Nephron (organoid): ENCODE measurements around the gene NSD1.

Experiments
- H3K27ac Mint-ChIP-seq, 3 experiments: 2 replicates each; pipeline ENCODE4 v1.8.0; 2020; ENCODE audit warnings: mixed read lengths in 3 of 3, mild to moderate bottlenecking in 2 of 3, moderate library complexity in 1 of 3
- H3K27me3 Mint-ChIP-seq: 2 replicates; pipeline ENCODE4 v1.8.0; 2021; ENCODE audit warnings: low read depth, mild to moderate bottlenecking, moderate library complexity, mixed read lengths
- H3K36me3 Mint-ChIP-seq: 2 replicates; pipeline ENCODE4 v1.8.0; 2020; ENCODE audit warnings: low read depth, mixed read lengths
- H3K4me1 Mint-ChIP-seq: 2 replicates; pipeline ENCODE4 v1.8.0; 2020; ENCODE audit warnings: mixed read lengths
- H3K4me3 Mint-ChIP-seq, 3 experiments: 2 replicates each; pipeline ENCODE4 v1.8.0; 2020; ENCODE audit warnings: mild to moderate bottlenecking in 3 of 3, mixed read lengths in 3 of 3, moderate library complexity in 2 of 3
- H3K9me3 Mint-ChIP-seq: 2 replicates; pipeline ENCODE4 v1.8.0; 2020; ENCODE audit warnings: mixed read lengths
- CTCF ChIP-seq, 3 experiments: fragments of 200-600 bp; sonication (generic); IDR thresholded peaks; one replicate each; pipeline ENCODE4 v1.5.0; 2021; ENCODE audit warnings: antibody characterized with exemption in 3 of 3; ENCODE audit not compliant: unreplicated experiment in 3 of 3

Gene NSD1

DNA sequence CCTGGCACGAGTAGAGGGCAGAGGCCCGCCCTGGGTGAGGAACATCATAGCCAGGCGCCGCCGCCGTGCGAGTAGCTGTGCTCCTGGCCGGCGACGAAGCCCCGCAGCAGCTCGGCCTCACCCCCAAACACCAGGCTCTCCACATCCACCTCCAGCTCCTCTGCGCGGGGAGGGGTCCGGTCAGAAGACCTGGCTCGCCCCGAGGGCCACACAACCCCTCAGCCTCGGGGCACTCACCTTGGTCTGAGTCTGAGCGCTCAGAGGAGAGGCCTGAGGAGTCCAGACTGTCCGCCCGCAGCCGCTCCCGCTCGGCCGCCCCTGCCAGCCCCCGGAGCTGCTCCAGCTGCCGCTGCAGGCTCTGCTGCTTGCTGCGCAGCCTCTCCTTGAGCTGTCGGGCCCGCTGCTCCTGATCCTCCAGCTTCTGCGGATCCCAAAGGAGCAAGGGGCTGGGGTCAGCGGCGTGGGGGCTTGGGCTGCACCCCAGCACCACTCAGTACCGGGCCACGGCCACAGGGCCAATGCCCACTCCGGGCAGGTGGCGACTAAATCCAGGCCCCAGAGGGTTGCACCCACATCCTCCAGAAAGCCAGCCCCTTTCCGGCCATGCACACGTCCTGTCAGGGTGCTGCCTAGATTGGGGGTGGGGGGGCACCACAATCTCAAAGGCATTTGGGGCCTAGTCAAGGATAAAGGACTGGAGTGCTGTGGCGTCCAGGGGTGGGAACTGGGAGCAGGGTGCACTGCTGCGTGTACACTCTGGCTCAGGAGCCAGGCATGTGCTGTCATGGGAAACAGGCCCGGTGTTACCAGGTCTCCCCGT is 174.2 kb downstream of the NSD1 start:
- no peak for TF ChIP-seq CTCF (IDR thresholded peaks at IDR 0.05; ENCODE audit: unreplicated experiment in 3 of 3)
- H3K27me3 Mint-ChIP-seq: no peaks in the 10 kb centered on the region
- no peaks in the 10 kb centered on the region for H3K9me3 Mint-ChIP-seq
- no peak overlapping the region for H3K4me3 Mint-ChIP-seq
- H3K4me1 Mint-ChIP-seq: peaks cover 45% of the 10 kb centered on the region
- no peak overlapping the region for H3K27ac Mint-ChIP-seq
- H3K36me3 Mint-ChIP-seq: peaks cover 25% of the 10 kb centered on the region

GRCh38 chr5:177308740-177309139 is 175.2 kb downstream of the NSD1 start:
- Mint-ChIP-seq H3K4me1 (peaks cover 45% of the 10 kb centered on the region), H3K27me3 (no peaks in the 10 kb centered on the region), H3K27ac (peak overlapping the region in 1 of 3 experiments; percentile 8), H3K4me3 (peak overlapping the region; percentile 52 to 85 (median 79)), H3K9me3 (no peaks in the 10 kb centered on the region), H3K36me3 (peaks cover 25% of the 10 kb centered on the region)
- TF ChIP-seq CTCF (IDR thresholded peaks at IDR 0.05; ENCODE audit: unreplicated experiment in 3 of 3): no peak

DNA sequence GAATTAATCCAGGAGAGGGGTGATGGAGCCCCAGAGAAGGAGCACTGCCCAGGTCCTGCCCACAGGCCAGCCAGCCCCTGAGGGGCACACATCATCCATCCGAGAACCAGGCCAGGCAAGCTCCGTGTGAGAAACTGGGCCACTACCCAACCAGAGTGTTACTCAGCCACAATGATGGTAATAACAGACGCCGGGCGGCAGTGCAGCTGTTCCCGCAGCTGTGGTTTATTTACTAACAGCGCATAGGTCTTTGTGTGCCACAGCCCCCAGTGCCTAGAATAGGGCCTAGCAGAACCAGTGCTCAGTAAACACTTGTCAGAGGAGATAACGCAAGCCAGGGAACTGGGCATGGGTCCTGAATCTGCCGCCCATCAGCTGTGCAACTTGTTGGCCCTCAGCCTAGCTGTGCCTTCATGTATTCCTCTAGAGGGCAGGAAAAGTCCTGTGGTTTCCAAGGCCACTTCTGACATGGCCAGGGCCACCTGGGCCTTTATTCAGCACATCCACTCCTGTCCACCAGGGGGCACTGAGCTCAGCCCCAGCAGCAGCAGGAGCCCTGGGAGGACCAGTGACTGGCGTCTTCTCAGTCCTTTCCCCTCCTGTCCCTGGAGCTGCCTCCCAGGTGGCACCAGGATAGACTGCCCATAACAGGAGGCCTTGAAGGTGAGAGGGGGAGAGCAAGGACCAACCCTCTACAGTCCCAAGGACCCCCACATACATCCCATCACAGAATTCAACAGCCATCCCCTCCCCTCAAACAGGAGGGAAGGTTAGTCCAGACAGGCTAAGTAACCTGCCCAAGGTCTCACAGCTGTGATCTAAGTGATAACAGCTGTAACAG is 176.0 kb downstream of the NSD1 start:
- no peaks in the 10 kb centered on the region for H3K9me3 Mint-ChIP-seq
- peak; percentile 72 to 82 (median 72) for TF ChIP-seq CTCF (IDR thresholded peaks at IDR 0.05; ENCODE audit: unreplicated experiment in 3 of 3)
- H3K27ac Mint-ChIP-seq: peak overlapping the region in 2 of 3 experiments; percentile 8 to 9
- peak overlapping the region; percentile 75 to 85 (median 79) for H3K4me3 Mint-ChIP-seq
- H3K4me1 Mint-ChIP-seq: peaks cover 37% of the 10 kb centered on the region
- H3K27me3 Mint-ChIP-seq: no peaks in the 10 kb centered on the region
- H3K36me3 Mint-ChIP-seq: peaks cover 21% of the 10 kb centered on the region

GRCh38 chr5:177310332-177310731 is 176.8 kb downstream of the NSD1 start:
- no peaks in the 10 kb centered on the region for H3K27me3 Mint-ChIP-seq
- H3K4me3 Mint-ChIP-seq: peak overlapping the region; percentile 85 to 89 (median 86)
- no peaks in the 10 kb centered on the region for H3K9me3 Mint-ChIP-seq
- H3K36me3 Mint-ChIP-seq: peaks cover 16% of the 10 kb centered on the region
- TF ChIP-seq CTCF (IDR thresholded peaks at IDR 0.05; ENCODE audit: unreplicated experiment in 3 of 3): no peak
- no peak overlapping the region for H3K27ac Mint-ChIP-seq
- peaks cover 33% of the 10 kb centered on the region for H3K4me1 Mint-ChIP-seq

GRCh38 chr5:177310757-177311391 is 177.3 kb downstream of the NSD1 start:
- peaks cover 11% of the 10 kb centered on the region for H3K36me3 Mint-ChIP-seq
- no peak for TF ChIP-seq CTCF (IDR thresholded peaks at IDR 0.05; ENCODE audit: unreplicated experiment in 3 of 3)
- peak overlapping the region; percentile 85 to 89 (median 86) for H3K4me3 Mint-ChIP-seq
- H3K27ac Mint-ChIP-seq: peak overlapping the region; percentile 4 to 60 (median 43)
- no peaks in the 10 kb centered on the region for H3K27me3 Mint-ChIP-seq
- no peaks in the 10 kb centered on the region for H3K9me3 Mint-ChIP-seq
- peaks cover 31% of the 10 kb centered on the region for H3K4me1 Mint-ChIP-seq
